IMR-90 (cell line): Measurements from ENCODE around the gene CALHM6.

Experiments used
- CEBPB ChIP-seq: IDR thresholded peaks from 2 replicates; pipeline ENCODE4 v1.6.1; 2012; ENCODE audit warnings: low read depth, low read length, improper control_type of control experiment
- CTCF ChIP-seq: conservative IDR thresholded peaks from 2 replicates; pipeline ENCODE4 v1.5.1; 2012; ENCODE audit warnings: mild to moderate bottlenecking, low read depth, low read length, improper control_type of control experiment
- FOS ChIP-seq: fragments of 150-350 bp; IDR thresholded peaks from 2 replicates; pipeline ENCODE4 v1.6.1; 2016; ENCODE audit warnings: low read depth, low read length
- MXI1 ChIP-seq: IDR thresholded peaks from 2 replicates; pipeline ENCODE4 v1.6.1; 2012; ENCODE audit warnings: low read depth, mild to moderate bottlenecking, low read length, moderate library complexity, borderline replicate concordance
- NFE2L2 ChIP-seq: fragments of 150-350 bp; IDR thresholded peaks from 2 replicates; pipeline ENCODE4 v1.6.1; 2016; ENCODE audit warnings: low read depth, mild to moderate bottlenecking, low read length
- RAD21 ChIP-seq: IDR thresholded peaks from 2 replicates; pipeline ENCODE4 v1.6.1; 2012; ENCODE audit warnings: low read length, improper control_type of control experiment
- RFX5 ChIP-seq: IDR thresholded peaks from 2 replicates; pipeline ENCODE4 v1.8.0; 2012; ENCODE audit warnings: low read depth, mild to moderate bottlenecking, low read length, moderate library complexity
- TF ChIP-seq, protein P1 (sequence below): fragments of 150-350 bp; IDR thresholded peaks from 2 replicates; pipeline ENCODE4 v1.6.1; 2016; ENCODE audit warnings: low read depth, mild to moderate bottlenecking, low read length, moderate library complexity, borderline replicate concordance

GRCh38 chr6:116450185-116450710 lies 10.9 kb upstream of the CALHM6 start:
- TF ChIP-seq CTCF (no peak), CEBPB (no peak), NFE2L2 (no peak), RFX5 (no peak), FOS (no peak), RAD21 (no peak), MXI1 (no peak)
- TF ChIP-seq, protein P1, sequence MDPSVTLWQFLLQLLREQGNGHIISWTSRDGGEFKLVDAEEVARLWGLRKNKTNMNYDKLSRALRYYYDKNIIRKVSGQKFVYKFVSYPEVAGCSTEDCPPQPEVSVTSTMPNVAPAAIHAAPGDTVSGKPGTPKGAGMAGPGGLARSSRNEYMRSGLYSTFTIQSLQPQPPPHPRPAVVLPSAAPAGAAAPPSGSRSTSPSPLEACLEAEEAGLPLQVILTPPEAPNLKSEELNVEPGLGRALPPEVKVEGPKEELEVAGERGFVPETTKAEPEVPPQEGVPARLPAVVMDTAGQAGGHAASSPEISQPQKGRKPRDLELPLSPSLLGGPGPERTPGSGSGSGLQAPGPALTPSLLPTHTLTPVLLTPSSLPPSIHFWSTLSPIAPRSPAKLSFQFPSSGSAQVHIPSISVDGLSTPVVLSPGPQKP: no peak
